K562 (cell line): ENCODE measurements around the gene DNAAF8. TPM values are rescaled to one million over a fixed set of nuclear protein-coding genes. Genes with fewer than 3 reads are reported as not detected.

Experiments
- BHLHE40 ChIP-seq: IDR thresholded peaks from 2 replicates; pipeline ENCODE4 v1.6.1; 2011; ENCODE audit warnings: low read length, improper control_type of control experiment
- CREB1 ChIP-seq, 2 experiments: sonication (generic) in 1 of 2; formaldehyde crosslinking in 1 of 2; IDR thresholded peaks; 2 replicates each; pipeline versions ENCODE4 v1.6.1 to v1.8.0; 2012 to 2022; ENCODE audit warnings: inconsistent platforms in 1 of 2, mild to moderate bottlenecking in 1 of 2, missing genetic modification reagents in 1 of 2, moderate library complexity in 1 of 2
- ILF3 ChIP-seq: fragments of 450-650 bp; IDR thresholded peaks from 2 replicates; pipeline ENCODE4 v1.6.1; 2018; ENCODE audit warnings: antibody characterized with exemption, mild to moderate bottlenecking, moderate library complexity, borderline replicate concordance
- IRF9 ChIP-seq: fragments of 450-650 bp; IDR thresholded peaks from 2 replicates; pipeline ENCODE4 v1.6.1; 2016; ENCODE audit warnings: missing biosample characterization, missing genetic modification characterization
- SMARCA5 ChIP-seq: fragments of 450-650 bp; IDR thresholded peaks from 2 replicates; pipeline ENCODE4 v1.6.1; 2016
- SPI1 ChIP-seq: IDR thresholded peaks from 2 replicates; pipeline ENCODE4 v1.6.1; 2011; ENCODE audit warnings: low read depth, low read length, control low read depth, borderline replicate concordance
- ZBTB49 ChIP-seq: sonication (generic); formaldehyde crosslinking; IDR thresholded peaks from 2 replicates; pipeline ENCODE4 v1.8.0; 2022; ENCODE audit warnings: missing genetic modification reagents, mild to moderate bottlenecking, borderline replicate concordance
- ZNF146 ChIP-seq: IDR thresholded peaks from one replicate; pipeline ENCODE4 v1.6.1; 2018; ENCODE audit warnings: missing compliant biosample characterization; ENCODE audit not compliant: unreplicated experiment
- ZNF184 ChIP-seq: sonication (generic); formaldehyde crosslinking; IDR thresholded peaks from 2 replicates; pipeline ENCODE4 v1.5.0; 2020; ENCODE audit warnings: missing genetic modification reagents
- polyA plus RNA-seq, 8 experiments: library from polyadenylated mRNA; depleted of rRNA in 4 of 8; stranded (reverse) in 5 of 8; unstranded in 3 of 8; fragments of >200 nt; fragmentation: Nextera tagmentation in 2 of 8; fragmentation: Illumina TruSeq in 1 of 8; extraction: Ambion mirVana in 2 of 8; extraction: Trizol in 1 of 8; gene quantifications; 2 replicates each; pipeline versions ENCODE4 v1.2.1 to v1.2.3, GENCODE V29; 2011 to 2014; ENCODE audit warnings: inconsistent platforms in 1 of 8, missing spikeins in 1 of 8
- total RNA-seq, 7 experiments: library from RNA; depleted of rRNA in 6 of 7; stranded (reverse); fragments of >200 nt in 6 of 7; fragmentation: Illumina TruSeq in 2 of 7; extraction: Trizol in 2 of 7; gene quantifications; 2 replicates each; pipeline versions ENCODE4 v1.2.1 to v1.2.3, GENCODE V29; 2011 to 2021; ENCODE audit warnings: low replicate concordance in 1 of 7

DNAAF8 gene
- total and polyA plus RNA-seq, 9 of the 15 experiments (the other 6 are each of a cell fraction or from before 2014, with no cell fraction given), result 0.04 to 0.12 (median 0.10) TPM; not detected in 6

GRCh38 chr16:4765511-4766474 lies 31.5 kb downstream of the DNAAF8 start (continued):
- TF ChIP-seq ZBTB49 (no peak), CREB1 (IDR thresholded peaks at IDR 0.05) (no peak), CREB1 (CRISPR knock-in tag; IDR thresholded peaks at IDR 0.05) (no peak), ILF3 (no peak), ZNF146 (CRISPR knock-in tag) (no peak), SMARCA5 (no peak), ZNF184 (no peak), BHLHE40 (peak; percentile 65; the same call in 1 of the 2 replicates), SPI1 (no peak), IRF9 (no peak)
